Caki2 (cell line): ENCODE data around the gene STARD10. TPM values are rescaled to one million over a fixed set of nuclear protein-coding genes. Genes with fewer than 3 reads are reported as not detected.

ENCODE experiments used
- DNase-seq: peaks from one replicate; pipeline ENCODE4 v3.0.0-alpha.2; 2015; ENCODE audit warnings: low read depth
- in situ Hi-C: cut with HindIII; loops from 2 replicates; pipeline ENCODE4 v1.10.0; 2016; ENCODE audit warnings: low sequenced_read_pairs, low pct_unique_long_range_greater_than_20kb, mixed read lengths
- total RNA-seq: library from RNA; depleted of rRNA; stranded (reverse); fragments of >200 nt; shearing (Covaris generic); gene quantifications from 2 replicates; pipeline ENCODE4 v1.2.3, GENCODE V29; 2014; ENCODE audit warnings: low replicate concordance

Gene STARD10
- total RNA-seq, 1 experiment from 2014 or later, result 68.2 TPM

- DNase-seq, result no peak
- in situ Hi-C loops, result no loop called here
Measured at GRCh38 chr11:72754544-72755155, 39.2 kb downstream of the STARD10 start.

DNA sequence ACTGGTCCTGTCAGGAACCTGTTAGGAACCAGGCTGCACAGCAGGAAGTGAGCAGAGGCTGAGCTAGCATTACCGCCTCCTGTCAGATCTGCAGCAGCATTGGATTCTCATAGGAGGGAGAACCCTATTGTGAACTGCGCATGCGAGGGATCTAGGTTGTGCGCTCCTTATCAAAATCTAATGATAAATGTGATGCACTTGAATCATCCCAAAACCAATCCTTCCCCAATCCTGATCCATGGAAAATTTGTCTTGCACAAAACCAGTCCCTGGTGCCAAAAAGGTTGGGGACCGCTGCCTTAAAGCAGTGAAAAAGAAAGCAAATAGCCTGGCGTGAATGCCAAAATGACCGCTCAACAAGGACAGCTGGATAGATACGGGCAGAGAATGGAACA lies 39.7 kb downstream of the STARD10 start:
- in situ Hi-C loops, result no loop called here
- DNase-seq, result no peak

GRCh38 chr11:72753341-72754148 lies 40.3 kb downstream of the STARD10 start:
- in situ Hi-C loops, result no loop called here

DNA sequence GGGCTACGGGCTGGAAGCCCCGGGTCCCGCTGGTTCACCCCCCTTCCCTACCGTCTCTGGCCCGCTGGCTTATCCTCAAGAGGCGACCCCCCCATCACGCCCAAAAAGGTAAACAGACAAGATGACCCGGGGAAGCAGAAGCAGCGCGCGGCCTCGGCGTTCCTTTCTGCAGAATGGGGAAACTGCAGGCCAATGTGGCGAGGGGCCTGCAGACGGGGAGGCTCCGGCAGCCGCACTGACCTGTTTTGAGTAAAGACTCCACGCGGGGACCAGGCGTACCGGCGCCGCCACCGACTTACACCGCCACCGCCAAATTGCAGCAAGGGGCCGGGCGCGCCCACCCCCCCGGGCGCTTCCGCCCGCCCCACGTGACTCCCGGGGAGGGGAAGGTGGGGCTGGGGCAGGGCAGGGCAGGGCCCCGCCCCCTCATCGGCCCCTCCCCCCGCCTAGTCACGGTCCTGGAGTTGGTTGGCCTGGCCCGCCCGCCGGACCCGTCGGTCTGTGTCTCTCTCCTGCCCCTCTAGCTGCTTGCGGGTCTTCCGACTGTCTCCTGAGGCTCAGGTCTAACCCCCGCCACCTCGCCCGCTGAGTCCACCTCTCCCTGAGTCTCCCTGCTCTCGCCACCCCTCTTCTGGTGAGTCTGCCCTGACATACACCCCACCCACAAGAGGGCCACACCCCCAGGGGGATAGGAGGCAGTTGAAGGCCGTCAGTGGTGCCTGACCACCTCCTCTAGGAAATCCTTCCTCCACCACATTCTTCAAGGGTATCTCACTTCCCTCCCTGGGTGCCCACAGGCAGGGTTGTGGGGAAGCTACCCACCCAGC lies 41.5 kb downstream of the STARD10 start, which contains the start of gene ARAP1:
ARAP1 (minus strand) TSS at position 321 of the 827 bp plus-strand sequence. CDS start 25,280 bp downstream, outside the sequence.
- in situ Hi-C loops, result no loop called here
- DNase-seq, result peak; percentile 67

More at GRCh38 chr11:72753341-72754148, 40.3 kb downstream of the STARD10 start:
- DNase-seq, result no peak

DNA sequence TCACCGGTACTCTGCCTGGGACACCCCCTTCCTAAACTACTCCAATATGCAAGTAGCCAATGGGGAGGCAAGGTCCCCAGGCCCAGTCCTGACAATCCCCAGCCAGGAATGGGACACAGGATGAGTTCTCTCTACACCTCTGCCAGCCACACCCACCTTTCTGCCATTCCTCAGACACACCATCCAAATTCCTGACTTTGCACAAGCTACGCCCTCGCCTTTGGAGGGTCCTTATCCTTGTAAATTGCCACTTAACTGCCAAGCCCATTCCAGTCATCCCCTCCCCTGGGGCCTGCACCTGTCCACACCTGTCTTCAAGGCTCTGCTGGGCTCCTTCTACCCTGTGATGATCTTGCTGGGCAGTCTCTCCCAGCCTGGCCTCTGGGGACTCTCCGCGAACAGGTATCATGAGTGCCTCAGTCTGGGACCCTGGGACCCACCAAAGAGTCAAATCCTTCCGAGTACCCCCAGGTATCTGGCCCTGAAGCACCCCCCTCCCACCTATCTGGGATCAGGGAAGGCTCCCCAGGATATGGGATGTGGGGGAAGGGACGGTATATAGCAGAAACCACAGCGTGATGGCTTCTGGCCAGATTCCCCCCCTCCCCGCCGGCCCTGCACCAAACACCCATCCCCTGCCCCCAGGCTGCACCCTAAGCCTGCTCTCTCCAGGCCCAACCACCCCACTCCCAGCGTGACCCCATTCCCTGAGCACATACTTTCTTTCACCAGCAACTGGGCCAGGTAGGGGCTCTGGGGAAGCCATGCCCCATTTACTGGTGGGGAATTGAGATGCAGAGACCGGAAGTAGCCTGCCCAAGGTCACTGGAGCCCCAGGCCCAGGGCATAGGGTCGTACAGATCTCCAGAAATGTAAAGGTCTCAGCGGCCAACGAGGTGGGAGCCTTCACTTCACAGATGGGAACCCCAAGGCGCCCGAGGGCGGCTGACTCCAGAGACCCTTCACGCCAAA lies 42.4 kb downstream of the STARD10 start:
- in situ Hi-C loops, result no loop called here
- no peak for DNase-seq

- DNase-seq, result no peak
- in situ Hi-C loops, result no loop called here
Measured at GRCh38 chr11:72750556-72751115, 43.2 kb downstream of the STARD10 start.

DNA sequence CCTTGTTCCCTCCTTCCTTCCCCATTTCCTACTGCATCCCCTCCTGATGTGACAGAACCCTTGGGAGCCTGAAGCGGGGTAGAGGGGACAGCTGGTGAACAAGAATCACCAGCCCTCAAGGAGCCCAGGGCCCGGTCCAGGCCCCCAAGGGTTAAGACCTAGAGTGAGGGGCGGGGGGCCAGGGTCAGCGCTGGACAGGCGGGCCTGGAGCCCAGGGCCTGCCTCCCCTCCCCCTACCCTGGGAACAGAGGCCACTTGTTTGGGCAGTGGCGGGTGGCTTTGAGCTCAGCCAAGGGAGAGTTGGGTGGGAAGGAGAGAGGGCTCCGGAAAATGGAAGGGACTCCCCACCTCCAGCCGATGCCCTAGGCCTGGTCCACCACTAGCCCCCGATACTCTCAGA lies 43.8 kb downstream of the STARD10 start:
- DNase-seq, result no peak
- in situ Hi-C loops, result no loop called here

GRCh38 chr11:72747289-72747855 lies 46.5 kb downstream of the STARD10 start:
- in situ Hi-C loops, result no loop called here
- DNase-seq, result no peak

DNA sequence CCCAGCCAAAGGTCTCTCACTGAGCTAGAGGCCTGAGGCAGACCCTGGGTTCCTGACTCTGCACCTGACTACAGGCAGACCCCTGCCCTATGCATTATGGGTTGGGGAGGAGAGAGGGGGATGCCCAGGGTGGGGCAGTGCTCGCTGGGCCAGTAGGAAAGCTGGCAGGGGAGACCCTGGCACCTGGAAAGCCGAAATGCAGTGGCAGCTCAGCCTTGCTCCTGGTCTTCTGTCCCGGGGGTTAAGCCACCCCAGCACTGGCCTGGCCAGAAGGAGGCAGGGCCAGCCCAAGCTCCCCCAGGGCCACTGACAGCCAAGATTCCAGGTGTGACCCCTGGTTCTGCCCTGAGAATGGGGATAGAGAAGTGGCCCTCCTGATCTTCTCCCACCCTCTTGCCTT lies 47.0 kb downstream of the STARD10 start:
- no peak for DNase-seq
- in situ Hi-C loops, result no loop called here

DNA sequence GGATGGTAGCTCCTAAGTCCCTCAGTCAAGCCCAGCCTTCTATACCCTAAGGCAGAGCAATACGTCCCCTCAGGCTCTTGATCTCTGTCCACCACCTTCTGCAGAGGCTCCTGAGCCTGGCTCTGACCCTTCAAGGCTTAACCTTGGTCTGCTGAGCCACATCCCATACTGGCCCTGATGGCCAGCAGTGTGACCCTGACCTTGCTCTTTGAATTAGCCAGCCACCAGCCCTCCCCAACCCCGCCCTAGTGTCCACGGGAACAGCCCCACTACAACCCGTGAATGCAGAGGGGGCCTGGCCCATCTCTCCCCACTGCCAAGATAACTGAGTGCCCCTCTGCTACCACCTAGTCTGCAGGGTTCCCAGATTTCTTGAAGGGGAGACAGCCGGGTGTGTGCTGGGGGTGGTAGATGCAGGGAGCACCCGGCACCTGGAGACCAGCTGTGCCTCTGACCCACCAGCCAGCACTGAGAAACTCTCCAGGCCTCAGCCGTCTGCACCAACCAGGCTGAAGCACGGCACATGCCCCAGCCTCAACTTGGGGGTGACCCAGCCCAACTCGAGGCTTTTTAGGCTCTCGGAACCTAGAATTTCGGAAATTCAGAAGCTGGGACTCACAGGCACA lies 47.8 kb downstream of the STARD10 start:
- in situ Hi-C loops, result no loop called here
- DNase-seq, result no peak

GRCh38 chr11:72745511-72745910 lies 48.3 kb downstream of the STARD10 start:
- DNase-seq, result no peak
- in situ Hi-C loops, result no loop called here

GRCh38 chr11:72744474-72744873 lies 49.4 kb downstream of the STARD10 start:
- DNase-seq, result no peak
- in situ Hi-C loops, result no loop called here

GRCh38 chr11:72743321-72744221 lies 50.3 kb downstream of the STARD10 start:
- DNase-seq, result no peak
- in situ Hi-C loops, result no loop called here

DNA sequence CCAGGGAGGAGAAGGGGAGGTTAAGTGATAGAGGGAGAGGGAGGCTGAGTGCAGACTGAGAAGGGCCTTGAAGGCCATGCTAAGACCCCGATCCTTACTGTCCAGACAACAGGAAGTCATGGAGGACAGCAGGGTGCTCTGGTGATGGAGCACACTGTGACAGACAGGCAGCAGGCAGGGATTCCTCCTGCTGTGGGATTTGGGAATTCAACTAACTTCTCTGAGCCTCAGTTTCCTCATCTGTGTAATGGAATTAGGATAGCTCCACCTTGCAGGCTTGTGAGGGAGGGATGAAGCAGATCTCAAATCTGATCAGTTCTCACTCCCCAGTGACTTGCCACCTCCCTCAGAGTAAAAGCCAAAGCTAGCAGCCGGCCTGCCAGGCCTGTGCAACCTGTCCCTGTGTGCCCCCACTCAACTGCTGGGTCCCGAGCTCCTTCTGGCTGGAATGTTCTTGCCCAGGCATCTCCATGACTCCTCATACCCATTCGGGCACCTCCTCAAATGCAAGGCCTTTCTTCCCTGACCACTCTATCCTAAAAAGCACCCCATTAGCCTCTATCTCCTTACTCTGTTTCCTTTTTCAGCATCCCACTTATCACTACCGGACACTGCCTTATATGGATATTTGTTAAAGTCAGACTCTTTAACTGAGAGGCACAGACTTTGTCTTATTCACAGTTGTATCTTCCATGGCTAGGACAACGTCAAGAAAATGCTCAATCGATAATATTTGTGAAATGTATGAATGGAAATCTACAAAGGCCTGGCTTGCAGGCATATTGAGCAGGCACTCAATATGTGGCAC lies 51.1 kb downstream of the STARD10 start:
- no peak for DNase-seq

DNA sequence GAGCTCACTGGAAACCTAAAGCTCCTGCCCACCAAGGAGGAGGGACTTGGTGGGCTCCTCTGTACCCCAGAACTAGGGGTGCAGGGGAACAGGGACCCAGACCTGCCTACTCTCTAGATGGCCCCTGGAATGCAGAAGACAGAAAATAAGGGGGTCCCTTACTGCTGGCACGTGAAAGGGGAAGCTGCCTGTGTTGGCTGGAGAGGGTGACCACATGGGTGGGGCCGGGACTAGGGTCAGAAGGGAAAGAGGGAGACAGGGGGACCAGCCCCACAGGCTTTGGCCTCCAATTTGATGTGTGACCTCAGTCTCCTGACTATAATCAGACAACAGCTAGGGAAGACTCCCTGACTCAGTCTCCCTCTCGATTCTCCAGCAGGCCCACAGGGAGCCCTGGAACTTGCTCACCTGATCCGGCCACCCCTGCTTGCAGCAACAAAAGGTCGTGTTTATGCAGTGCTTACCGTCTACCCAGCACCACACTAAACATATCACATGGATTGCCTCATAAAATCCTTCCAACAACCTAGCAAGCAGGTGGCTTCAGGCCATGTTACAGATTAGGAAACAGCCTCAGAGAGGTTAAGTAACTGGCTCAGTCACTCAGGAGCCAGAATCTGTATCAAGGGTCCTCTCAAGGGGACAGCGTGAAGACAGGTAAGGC lies 51.9 kb downstream of the STARD10 start:
- no peak for DNase-seq
- in situ Hi-C loops, result no loop called here

More for the DNA sequence above, 51.1 kb downstream of the STARD10 start:
- in situ Hi-C loops, result no loop called here
